HG03432 (cell line): ENCODE measurements around the gene NRDE2.
"Not testable (repeated sequence)": the region's sequence is repeated elsewhere in the genome, so short reads cannot be mapped to it uniquely, and the experiment has no call there.

Experiments used
- ATAC-seq: cut with Tn5 transposase; IDR thresholded peaks from one replicate; pipeline ENCODE4 v1.9.1; 2021; ENCODE audit warnings: mild to moderate bottlenecking, moderate library complexity; ENCODE audit not compliant: unreplicated experiment

Gene NRDE2

GRCh38 chr14:90274808-90275457 lies 56.8 kb downstream of the NRDE2 start:
- no peak for ATAC-seq

- no peak for ATAC-seq
Observed at GRCh38 chr14:90274019-90274418, 57.7 kb downstream of the NRDE2 start.

GRCh38 chr14:90273532-90273931 lies 58.2 kb downstream of the NRDE2 start:
- no peak for ATAC-seq

- ATAC-seq, result no peak
Observed at GRCh38 chr14:90272523-90272922, 59.2 kb downstream of the NRDE2 start.

- ATAC-seq, result no peak
Observed at GRCh38 chr14:90268420-90268819, 63.3 kb downstream of the NRDE2 start.

- no peak for ATAC-seq
Observed at GRCh38 chr14:90266441-90267154, 65.1 kb downstream of the NRDE2 start.

GRCh38 chr14:90263748-90264449 lies 67.8 kb downstream of the NRDE2 start:
- ATAC-seq, result peak; percentile 89

- peak; percentile 98 for ATAC-seq
Observed at GRCh38 chr14:90256354-90257131, 75.2 kb downstream of the NRDE2 start, which contains the start of gene PSMC1. PSMC1 (plus strand) TSS chr14:90256553; CDS start chr14:90256598, 45 bp downstream.

GRCh38 chr14:90255871-90256270 lies 75.9 kb downstream of the NRDE2 start:
- no peak for ATAC-seq

GRCh38 chr14:90253826-90254225 lies 77.9 kb downstream of the NRDE2 start:
- no peak for ATAC-seq

- no peak for ATAC-seq
Observed at GRCh38 chr14:90248594-90248993, 83.1 kb downstream of the NRDE2 start.

GRCh38 chr14:90247441-90247840 lies 84.3 kb downstream of the NRDE2 start:
- not testable (repeated sequence) for ATAC-seq

- no peak for ATAC-seq
Observed at GRCh38 chr14:90246936-90247335, 84.8 kb downstream of the NRDE2 start.

- no peak for ATAC-seq
Observed at GRCh38 chr14:90242444-90242843, 89.3 kb downstream of the NRDE2 start.

- ATAC-seq, result no peak
Observed at GRCh38 chr14:90239139-90239538, 92.6 kb downstream of the NRDE2 start.

GRCh38 chr14:90235179-90235976 lies 96.4 kb downstream of the NRDE2 start:
- peak; percentile 77 for ATAC-seq

- not testable (repeated sequence) for ATAC-seq
Observed at GRCh38 chr14:90229942-90230341, 101.8 kb downstream of the NRDE2 start.

GRCh38 chr14:90228478-90228877 lies 103.3 kb downstream of the NRDE2 start:
- ATAC-seq, result no peak
